ENCODE results near the gene SCAI. TPM values are rescaled to one million over a fixed set of nuclear protein-coding genes. Genes with fewer than 3 reads are reported as not detected.

The SCAI gene
- total RNA-seq, 4 donors from 2014 or later: 6.0 to 19.4 (median 10.1) TPM

DNA sequence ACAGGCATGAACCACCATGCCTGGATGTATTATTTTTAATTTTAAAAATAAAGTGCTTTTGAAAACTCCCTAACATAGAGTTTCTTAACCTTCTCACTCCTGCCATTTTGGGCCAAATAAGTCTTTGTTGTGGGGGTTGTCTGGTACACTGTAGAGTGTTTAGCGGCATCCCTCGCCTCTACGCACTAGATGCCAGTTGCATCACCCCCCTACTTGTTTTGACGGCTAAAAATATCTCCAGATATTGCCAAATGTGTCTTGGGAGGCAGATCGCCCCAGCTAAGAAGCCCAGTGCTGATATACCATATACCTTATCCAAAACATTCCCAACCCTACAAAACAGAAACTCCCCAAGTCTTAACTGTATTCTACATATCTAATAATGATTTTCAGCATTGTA lies 54.6 kb downstream of the SCAI start:
- TF ChIP-seq, protein P1, sequence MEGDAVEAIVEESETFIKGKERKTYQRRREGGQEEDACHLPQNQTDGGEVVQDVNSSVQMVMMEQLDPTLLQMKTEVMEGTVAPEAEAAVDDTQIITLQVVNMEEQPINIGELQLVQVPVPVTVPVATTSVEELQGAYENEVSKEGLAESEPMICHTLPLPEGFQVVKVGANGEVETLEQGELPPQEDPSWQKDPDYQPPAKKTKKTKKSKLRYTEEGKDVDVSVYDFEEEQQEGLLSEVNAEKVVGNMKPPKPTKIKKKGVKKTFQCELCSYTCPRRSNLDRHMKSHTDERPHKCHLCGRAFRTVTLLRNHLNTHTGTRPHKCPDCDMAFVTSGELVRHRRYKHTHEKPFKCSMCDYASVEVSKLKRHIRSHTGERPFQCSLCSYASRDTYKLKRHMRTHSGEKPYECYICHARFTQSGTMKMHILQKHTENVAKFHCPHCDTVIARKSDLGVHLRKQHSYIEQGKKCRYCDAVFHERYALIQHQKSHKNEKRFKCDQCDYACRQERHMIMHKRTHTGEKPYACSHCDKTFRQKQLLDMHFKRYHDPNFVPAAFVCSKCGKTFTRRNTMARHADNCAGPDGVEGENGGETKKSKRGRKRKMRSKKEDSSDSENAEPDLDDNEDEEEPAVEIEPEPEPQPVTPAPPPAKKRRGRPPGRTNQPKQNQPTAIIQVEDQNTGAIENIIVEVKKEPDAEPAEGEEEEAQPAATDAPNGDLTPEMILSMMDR (IDR thresholded peaks at IDR 0.05; ENCODE audit: low read depth): no peak

DNA sequence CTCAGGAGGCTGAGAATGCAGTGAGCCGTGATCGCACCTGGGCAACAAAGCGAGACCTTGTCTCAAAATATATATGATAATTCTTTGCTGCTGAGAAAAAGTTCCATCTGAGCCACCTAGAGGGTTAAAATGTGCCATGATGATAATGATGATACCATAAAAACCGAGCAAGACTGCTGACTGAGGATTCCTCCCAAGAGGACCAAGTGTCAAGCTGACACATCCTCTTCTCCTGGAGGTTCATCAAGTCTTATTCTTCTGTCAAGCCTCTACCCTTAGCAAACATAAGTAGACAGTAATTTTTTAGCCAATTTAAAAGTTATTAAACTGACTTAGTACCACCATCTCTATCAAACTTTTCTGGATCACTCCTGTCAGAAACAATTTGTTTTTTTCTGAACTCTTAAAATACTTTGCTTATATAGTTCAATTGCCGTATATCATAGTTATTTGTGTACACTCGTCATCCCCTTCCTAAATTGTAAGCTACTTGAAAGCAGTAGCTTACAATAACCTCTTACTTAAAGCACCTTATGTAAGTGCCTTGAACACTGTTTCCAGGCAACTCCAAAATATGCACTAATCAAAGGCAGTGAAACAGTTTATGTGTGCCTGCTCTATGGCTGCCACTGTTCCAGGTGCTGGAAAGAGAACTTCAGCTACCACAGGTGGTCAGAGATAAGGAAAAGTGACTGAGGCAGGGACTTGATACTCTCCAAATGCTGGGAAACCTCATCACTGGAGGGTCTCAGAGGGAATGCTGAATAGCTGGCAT lies 57.4 kb downstream of the SCAI start:
- TF ChIP-seq, protein P1 (IDR thresholded peaks at IDR 0.05; ENCODE audit: low read depth): no peak

DNA sequence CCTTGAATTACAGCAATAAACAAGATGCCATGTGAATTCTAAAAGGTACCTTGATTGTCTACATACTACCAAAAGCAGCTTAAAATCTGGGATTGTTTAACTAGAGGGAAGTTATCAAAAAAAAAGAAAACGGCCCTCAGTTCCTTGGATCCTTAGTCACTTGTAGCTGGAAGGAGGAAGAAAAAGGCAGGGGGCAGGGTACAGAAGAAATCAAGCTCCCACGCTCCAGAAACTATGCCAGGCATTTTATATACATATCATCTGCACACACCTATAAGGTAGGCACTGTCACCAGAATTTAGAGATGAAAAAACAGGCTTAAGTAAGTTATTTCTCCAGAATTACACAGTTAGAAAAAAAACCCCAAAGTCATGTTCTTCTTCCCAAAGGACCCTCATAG lies 63.4 kb downstream of the SCAI start:
- TF ChIP-seq, protein P1 (IDR thresholded peaks at IDR 0.05; ENCODE audit: low read depth): no peak

DNA sequence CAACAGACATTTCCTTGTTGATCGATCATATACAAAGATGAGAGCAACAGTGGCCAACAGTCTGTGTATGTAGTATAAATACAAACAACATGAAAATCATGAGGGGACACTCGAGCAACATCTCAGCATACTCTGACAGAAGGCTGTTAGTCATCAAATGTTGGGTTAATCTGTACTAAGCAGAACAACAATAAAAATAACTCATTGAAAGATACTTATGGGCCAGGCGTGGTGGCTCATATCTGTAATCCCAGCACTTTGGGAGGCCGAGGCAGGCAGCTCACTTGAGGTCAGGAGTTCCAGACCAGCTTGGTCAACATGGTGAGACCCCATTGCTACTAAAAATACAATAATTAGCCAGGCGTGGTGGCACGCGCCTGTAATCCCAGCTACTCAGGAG lies 67.3 kb downstream of the SCAI start:
- TF ChIP-seq, protein P1 (IDR thresholded peaks at IDR 0.05; ENCODE audit: low read depth): no peak

DNA sequence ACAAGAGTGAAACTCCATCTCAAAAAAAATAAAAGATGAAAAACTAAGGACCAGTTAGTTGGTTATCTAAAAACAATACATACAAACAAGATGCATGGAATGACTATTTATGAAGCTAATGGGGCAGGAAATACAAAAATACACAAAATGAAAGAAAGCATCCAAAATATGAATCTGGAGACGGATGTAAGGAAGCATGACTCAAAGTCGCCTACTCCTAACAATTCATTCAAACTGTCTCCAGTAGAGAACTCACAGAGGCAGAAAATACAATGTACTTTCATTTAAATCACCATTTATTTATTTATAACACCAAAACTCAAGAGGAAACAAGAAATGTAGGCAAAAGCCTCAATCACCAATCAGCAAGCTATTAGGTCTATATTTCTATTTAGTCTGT lies 68.4 kb downstream of the SCAI start:
- TF ChIP-seq, protein P1 (IDR thresholded peaks at IDR 0.05; ENCODE audit: low read depth): no peak

DNA sequence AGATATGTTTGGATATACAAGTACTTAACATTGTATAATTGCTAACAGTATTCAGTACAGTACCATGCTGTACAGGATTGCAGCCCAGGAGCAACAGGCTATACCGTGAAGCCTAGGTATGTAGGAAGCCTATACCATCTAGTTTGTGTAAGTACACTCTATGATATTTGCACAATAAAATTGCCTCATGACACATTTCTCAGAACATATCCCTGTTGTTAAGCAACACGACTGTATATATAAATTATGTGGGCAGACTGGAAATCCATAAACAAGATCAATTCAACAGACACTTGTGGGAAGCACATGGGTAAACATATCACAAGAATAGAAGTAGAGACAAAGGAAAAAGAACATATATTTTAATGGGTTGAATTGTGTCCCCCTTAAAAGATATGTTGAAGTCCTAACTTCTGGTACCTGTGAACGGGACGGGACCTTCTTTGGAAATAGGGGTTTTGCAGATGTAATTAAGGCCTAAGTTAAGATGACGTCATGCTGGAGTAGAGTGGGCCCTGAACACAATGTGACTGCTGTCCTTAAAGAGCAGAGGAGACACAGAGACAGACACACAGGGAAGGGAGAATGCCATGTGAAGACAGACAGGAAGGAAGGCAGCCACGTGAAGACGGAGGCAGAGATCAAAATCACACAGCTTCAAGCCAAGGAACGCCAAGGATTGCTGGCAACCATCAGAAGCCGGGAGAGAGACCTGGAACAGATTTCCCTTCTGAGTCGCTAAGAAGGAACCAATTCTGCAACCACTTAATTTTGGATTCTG lies 76.3 kb downstream of the SCAI start:
- TF ChIP-seq, protein P1 (IDR thresholded peaks at IDR 0.05; ENCODE audit: low read depth): no peak

DNA sequence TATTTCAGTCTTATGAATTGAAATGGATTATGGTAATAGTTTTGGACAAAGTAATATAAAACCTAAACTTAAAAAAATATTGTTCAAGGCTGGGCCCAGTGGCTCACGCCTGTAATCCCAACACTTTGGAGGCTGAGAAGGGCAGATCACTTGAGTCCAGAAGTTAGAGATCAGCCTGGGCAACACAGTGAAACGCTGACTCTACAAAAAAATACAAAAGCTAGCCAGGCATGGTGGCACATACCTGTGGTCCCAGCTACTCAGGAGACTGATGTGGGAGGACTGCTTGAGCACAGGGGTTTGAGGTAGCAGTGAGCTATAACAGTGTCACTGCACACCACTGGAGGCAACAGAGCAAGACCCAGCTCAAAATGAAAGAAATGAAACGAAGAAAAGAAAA lies 81.9 kb downstream of the SCAI start:
- TF ChIP-seq, protein P1 (IDR thresholded peaks at IDR 0.05; ENCODE audit: low read depth): no peak
